HG03066 (cell line): ENCODE results near the gene RGL1.
A peak's percentile ranks its signal among the peaks of the same experiment; 100 is the strongest.

Source experiments
- ATAC-seq: cut with Tn5 transposase; IDR thresholded peaks from one replicate; pipeline ENCODE4 v1.9.1; 2021; ENCODE audit warnings: low read depth; ENCODE audit not compliant: unreplicated experiment

The RGL1 gene

DNA sequence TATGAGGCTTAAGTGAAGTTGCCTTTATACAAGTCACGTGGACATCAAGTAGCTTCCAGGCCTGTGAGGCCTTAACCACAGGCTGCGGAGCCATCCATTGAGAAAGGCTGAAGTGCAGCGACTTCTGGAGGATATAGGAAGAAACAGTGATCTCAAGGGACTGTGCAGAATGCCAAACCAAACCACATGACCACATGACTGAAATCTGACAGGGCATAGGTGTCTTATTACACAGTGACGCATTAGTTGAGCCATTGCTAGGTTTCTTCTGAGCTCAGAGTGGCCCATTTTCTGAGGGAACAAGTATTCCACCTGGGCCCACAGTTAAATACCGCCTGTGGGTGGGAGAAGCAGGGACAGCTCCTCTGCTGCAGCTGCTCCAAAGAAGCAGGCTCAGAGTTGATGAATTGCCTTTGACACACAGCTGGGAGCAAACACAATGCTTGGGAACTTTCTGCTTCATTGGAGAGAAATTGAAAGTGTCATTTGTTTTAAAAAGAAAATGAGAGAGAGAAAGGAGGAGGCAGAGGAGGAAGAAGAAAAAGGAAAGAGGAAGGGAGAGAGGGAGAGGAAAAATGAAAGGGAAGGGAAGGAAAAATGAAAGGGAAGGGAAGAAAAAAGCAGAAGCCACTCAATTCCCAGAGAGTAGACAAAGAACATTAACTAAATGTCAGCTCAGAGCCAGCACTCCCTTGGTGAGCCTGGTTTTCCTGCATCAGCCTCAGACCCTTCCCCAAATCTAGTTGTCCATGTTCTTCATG, 138.2 kb downstream of the RGL1 start:
- no peak for ATAC-seq

DNA sequence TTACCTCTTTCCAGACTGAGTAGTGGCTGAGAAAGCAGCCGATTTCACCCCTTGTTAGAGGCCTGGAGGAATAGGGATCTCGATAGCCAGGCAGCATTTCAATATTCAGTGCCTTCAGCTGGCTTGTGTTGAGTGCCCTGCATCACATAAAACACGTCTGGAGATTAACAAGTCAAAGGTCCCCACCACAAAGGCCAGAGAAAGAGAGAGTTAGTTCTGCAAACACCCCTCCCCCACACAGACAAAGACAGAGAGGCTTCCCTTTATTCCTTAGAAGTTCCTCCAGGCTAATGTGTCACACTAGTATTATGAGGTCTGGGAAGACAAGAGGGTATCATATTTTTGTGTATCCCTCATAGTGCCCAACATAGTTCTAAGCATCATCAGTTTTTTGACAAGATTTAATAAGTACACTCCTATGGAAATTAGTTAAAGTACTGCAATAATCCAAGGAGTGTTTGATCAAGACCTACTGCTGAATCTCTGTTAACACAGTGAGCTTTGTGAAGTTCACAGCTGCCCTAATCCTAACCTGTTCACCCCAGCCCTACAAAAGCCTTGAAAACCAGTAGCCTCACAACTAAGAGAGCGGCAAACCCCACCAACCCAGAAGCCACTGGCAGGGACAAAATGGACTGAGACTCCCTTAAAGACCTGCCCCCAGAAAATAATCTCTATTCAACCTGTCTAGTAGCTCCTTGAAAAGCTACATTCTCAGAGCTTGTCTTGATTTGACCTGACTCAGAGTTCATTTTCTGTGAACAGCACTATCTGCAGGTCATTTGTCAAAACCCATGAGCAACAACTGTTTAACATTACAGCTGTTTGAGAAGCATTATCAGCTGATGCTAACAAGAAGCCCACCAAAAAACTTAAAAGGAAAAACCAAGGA, 140.8 kb downstream of the RGL1 start:
- no peak for ATAC-seq

DNA sequence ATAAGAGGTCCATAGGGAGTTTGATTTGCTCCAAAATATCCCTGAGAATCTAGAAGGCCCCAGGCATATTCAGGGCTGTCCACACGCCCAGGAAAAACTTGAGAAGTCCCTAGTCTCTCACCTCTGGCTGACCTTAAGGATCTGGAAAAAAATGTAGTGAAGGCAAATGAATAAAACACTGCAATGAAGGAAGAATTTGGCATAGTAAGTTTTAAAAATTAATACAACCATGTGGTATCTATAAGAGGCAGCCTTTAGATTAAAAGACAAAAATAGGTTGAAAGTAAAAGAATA, 141.3 kb downstream of the RGL1 start:
- ATAC-seq = no peak

DNA sequence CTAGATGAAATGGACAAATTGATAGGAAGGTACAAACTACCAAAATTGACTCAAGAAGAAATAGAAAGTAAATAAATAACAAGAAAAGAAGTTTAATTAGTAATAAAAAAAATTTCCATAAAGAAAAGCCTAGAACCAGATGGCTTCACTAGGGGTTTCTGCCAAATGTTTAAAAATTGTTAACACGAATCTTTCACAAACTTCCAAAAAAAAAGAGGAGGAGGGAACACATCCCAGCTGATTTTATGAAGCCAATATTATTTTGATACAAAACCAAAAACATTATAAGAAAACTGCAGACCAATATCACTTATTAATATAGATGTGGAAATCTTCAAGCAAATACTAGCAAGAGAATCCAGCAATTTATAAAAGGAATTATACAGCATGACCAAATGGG, 143.1 kb downstream of the RGL1 start:
- ATAC-seq = no peak

DNA sequence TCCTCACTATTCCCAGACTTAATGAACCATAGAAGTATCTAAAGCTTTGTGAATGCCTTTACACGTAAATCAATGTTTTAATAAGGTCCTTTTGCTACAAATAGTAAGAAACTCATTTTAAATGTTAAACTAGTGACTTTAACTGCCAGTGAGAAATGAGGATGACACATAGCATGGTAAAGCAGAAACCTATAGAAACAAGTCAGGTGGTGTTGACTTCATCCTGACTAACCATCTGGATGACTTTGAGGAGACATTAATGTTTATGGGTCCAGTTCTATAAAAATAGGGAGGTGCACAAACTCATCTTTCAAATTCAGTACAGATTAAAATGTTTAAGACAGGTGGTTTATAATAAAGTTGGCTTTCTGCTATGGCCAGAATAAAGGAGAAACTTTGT, 147.2 kb downstream of the RGL1 start:
- no peak for ATAC-seq

DNA sequence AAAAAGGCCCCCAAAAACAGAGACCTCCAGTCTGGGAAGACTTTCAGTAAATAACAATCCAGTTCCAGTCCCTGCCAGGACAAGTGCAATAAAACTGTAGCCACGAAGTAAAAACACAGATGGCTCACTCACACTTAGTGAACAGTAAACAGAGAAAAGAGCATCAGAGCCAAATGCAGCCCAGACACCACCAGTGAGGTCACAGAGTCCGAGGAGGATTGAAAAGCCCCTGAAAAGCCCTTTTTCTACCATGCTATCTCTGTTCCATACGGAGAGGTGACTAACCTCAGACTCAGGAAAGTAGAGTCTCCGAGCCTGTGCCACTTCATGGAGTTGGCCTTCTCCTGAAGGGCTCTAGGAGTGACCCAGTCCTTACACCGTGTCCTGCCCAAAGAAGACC, 148.1 kb downstream of the RGL1 start:
- ATAC-seq = no peak

DNA sequence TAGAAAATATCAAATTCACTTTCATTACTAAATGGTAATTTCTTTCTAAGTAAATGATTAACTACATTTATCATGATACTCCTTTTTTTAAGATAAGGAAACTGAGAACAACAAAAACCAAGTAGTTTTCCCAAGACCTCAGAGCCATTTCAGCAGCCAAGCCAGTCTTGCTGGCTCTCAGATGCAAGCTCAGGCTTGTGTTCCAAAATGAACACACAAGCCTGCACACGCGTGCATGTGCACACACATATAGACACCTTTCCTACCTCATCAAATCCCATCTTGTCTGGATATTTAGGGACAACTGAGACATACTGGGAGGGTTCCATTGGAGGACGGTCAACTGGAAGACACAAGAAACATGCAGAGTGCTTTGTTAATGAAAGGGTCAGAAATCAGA, 149.6 kb downstream of the RGL1 start:
- ATAC-seq = no peak

DNA sequence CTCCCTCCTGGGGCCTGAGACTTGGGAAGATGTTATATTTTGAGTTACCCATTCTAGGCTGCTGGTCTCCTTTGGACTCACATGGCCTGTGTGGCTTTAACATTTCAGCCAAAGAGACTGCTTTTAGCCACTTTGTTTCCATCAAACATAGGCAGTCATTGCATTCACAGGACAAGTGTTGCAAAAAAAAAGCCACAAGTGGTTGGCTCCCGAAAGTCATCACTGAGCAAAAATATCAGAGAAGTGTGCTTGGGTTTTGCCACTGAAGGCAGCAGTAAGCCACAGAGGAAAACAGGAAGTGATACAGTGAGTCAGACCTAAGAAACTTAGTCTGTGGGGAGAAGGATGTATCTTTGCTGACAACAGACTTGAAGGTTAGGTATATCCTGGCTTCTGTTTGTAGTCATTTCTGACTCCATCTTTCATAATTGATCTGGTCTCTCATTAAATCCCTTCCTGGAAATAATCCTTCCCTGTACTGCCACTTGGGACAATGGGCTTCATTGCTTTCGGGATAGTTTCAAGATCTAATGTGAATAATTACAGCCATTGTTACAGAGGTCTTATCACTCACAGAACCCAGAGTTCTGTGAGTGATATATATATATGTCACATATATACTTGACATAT, 151.8 kb downstream of the RGL1 start:
- ATAC-seq = peak; percentile 99

DNA sequence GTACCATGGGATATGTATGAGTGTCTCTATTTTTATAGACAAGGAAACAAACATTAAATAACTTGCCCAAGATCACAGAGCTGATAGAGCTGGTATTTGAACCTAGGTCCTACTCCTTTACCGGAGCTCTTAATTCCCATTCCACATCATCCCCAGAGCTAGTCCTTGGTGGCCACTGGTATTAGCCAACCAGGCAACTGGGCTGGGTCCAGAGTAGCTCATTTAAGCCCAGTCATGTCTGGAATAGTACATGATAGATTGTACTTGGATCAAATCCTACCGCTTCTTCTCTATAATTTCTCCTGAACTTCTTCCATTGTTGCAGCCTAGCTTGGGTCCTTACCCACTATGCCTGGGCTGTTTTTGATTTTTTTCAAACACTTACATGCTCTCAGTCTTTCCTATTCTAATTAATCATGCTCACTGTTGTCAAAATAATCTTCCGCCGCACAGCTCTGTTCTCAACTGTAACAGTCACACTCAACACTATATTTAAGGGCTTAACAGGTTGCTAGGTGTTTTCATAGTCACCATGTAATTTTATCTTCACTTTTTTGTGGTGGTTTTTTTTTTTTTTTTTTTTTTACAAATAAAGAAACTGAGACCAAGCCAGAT, 152.4 kb downstream of the RGL1 start:
- ATAC-seq = no peak

DNA sequence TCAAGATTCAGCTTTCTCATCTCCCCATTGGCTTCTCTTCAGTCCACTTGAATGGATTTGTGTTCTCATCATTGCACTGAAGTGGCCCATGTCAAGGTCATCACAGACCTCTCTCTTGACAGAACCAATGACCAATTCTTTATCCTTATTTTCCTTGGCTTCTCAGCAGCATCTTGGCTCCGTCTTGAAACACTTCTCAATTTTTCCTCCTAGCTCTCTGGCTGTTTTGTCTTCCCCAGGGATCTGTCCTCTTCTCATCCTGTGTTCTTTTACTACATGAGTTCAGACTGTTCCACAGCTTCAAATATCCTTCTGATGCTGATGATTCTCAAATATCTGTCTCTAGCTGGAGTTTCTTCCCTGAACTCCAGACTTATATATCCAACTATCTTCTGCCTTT, 154.0 kb downstream of the RGL1 start:
- no peak for ATAC-seq

DNA sequence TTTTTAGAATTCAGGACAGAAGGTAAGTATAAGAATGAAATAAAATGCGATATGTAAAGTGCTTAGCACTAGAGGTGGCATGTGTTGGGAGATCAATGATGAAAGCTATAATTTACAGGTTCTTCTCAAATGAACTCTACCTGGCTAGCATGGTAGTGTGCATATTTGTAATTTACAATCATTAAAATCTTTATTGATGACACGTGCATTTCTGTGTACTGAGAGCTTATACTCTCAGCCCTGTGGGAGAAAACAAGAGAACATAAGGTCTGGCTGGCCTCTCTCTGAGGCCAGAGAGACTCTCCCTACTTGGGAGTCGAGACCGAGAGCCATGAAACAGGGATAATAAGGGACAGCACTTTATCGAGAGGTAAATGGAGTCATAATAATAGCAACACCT, 156.2 kb downstream of the RGL1 start:
- no peak for ATAC-seq

DNA sequence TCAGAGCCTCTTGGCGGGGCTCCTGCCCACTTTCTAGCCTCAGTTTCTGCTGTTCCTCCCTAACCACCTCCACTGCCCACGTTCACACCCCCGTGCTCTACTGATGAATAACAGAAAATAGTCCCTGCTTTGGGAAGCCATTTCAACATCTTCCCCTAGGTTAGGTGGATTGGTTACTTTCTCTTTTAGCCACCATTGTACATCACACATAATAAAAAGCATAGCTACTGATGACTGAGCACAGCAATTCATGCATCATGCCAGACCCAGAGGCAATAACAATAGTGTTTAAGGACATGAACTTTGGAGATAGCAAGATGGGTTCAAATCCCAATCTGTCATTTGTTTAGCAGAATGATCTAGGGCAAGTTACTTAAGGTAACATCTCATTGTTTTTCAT, 158.0 kb downstream of the RGL1 start:
- ATAC-seq = no peak

DNA sequence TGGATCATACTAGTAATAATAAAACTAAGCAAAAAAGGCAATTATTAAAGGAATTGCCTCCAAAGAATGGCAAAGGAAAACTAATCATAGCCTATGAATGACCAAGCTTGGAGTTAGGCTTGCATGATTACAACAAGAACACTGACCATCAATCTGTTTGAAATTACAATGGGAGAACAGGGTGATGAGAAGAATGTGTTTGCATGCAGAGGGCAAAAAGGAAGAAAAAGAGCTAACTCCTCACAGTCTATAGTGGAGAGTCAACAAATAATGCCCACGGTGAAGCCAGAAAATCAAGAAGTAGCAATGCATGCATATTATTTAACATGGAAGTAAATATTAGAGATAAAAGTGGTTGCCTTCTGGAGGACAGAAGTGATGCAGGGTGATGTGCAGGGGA, 160.8 kb downstream of the RGL1 start:
- no peak for ATAC-seq

DNA sequence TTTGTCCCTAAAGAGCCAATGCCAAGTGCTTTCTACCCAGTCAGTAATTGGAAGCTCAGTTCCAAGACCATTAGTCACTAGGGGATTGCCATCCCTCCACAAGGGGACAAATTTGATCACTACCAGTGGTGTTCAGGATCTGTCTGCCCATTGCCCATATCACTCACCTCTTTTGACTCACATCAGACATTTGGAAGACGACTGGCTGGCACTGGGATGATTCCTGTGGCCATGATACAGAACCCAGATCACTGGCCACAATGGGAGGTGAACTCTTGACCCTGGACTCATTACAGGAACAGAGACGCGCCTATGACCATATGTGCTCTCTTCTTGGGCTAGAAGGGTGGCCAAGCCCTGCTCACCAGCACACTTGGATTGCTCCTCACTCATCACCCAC, 161.6 kb downstream of the RGL1 start:
- no peak for ATAC-seq

DNA sequence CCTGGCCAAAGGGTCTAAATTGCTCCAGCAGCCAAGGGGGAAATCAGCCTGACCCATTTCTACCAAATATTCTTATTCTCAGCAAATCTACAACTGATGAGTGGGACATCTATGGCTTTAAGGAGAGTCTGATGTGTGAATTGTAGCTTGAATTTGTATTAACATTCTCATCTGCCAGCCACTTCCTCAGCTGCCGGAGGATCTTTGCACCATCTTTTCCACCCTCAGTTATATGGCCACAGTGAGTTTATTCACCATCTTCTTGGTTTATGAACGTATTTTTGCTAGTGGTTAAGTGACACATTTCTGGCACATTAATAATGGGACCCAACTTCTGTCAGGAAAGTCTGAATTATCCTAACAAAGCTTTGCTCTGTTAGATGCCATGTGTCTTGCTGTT, 163.0 kb downstream of the RGL1 start:
- no peak for ATAC-seq

DNA sequence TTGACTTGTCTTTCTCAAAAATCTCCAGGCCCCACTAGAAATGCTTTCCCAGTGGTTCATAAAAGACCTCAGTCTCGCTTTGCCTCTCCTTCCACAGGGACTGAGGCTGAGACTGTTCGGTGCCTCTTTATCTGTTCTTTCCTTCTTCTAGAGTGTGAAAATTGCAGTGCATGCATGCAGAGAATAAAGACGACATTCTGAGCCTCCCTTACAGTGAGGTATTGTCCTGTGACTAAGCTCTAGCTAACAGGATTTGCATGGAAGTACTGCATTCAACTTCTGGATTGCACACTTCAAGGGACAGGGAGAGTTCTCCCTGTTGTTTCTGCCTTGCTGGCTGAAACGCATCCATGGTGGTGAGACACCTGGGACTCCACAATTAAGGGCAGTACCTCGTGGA, 163.5 kb downstream of the RGL1 start:
- ATAC-seq = no peak

DNA sequence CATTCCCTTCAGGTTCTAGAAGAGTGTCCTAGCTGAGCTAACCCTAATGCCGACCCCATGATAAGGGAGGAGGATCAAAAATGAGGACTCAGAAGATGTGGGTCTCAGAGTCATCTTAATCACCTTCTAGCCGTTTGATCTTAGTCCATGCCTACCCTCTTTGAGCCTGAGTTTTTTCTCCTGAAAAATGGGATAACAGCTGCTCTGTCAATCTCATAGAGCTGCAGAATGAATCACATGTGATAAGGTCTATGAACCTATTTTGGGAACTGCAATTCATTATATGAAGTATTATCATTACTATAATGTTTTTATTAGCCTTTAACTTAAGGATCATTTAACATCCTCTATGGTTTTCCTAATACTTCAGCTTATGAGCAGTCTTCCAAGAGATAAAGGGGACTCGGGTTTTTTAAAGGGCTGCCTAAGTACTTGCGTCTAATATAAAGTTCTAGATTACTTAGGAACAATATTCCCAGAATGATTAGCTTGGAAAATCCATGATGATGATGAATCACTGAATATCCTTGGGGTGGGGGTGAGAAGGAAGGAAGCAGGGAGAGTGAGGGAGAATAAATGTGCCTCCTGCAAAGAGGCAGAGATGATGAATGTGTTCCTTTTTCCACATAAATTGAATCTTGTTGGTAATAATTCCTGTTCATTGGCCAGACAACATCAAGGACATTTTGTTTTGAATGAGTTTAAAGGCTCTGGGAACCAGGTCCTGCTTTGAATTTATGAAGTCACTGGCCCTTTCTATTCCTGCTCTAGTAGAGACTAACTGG, 165.8 kb downstream of the RGL1 start:
- ATAC-seq = no peak

DNA sequence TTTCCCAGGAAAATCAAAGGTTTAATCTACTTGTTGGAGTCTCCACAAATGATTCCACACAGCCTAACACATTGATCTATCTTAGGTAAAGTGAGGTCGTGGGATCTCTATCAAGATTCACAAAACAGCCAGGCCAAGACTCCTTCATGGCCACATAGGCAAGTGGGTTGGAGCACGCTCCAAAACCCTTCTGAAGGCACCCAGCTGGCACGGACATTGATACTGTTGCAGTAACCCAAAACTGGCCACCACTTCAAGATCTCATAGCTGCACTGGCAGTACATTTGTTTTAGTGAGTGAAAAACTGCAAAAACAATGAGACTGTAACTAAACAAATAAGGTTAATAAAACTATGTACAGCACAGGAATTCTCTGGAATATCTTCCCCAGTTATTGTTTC, 170.7 kb downstream of the RGL1 start:
- no peak for ATAC-seq

DNA sequence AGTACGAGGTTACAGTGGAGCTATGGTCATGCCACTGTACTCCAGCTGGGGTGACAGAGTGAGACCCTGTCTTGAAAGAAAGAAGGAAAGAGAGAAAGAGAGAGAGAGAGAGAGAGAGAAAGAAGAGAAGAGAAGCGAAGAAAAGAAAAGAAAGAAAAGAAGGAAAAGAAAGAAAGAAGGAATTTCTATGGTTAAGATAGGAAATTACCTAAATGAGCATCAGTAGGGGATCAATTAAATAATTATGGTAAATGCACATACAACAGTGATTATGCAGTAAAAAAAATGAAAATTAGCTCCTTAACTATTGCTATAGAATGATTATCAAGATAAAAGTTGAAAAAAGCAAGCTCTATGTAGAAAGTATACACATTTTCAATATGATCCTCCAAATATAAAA, 172.8 kb downstream of the RGL1 start:
- no peak for ATAC-seq
